HG02623 (cell line): ENCODE data around the gene GOLGA6L6.
"Not testable (repeated sequence)": the region's sequence is repeated elsewhere in the genome, so short reads cannot be mapped to it uniquely, and the experiment has no call there.

ENCODE experiments used
- ATAC-seq: cut with Tn5 transposase; IDR thresholded peaks from one replicate; pipeline ENCODE4 v1.9.1; 2021; ENCODE audit warnings: moderate library complexity; ENCODE audit not compliant: unreplicated experiment

Gene GOLGA6L6

GRCh38 chr15:20541700-20542099, at the start of gene GOLGA6L6:
Gene GOLGA6L6 (minus strand): TSS chr15:20541800. CDS start chr15:20541709, 91 bp downstream.
- ATAC-seq, result not testable (repeated sequence)

DNA sequence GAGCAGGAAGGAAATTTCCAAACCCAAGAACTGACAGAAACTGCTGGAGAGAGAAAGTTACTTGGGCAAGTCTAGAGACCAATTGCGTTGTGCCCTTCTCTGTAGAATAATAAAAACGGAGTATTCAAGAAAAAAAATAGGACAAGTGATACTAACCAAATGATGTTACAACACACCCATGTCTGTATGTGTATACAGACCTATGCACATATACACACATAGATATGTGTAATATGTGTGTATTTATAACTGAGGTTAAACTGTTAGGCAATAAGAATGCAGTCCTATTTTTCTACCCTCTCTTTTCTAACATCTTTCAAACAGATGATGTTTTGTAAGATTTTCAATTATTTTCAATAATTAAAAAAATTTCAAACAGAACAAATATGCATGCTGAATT, 48.5 kb upstream of the GOLGA6L6 start:
- not testable (repeated sequence) for ATAC-seq

GRCh38 chr15:20586821-20587220, 45.2 kb upstream of the GOLGA6L6 start:
- ATAC-seq, result not testable (repeated sequence)

GRCh38 chr15:20582726-20583115, 41.1 kb upstream of the GOLGA6L6 start:
- ATAC-seq, result not testable (repeated sequence)

GRCh38 chr15:20582109-20582725, 40.6 kb upstream of the GOLGA6L6 start:
- ATAC-seq, result not testable (repeated sequence)

DNA sequence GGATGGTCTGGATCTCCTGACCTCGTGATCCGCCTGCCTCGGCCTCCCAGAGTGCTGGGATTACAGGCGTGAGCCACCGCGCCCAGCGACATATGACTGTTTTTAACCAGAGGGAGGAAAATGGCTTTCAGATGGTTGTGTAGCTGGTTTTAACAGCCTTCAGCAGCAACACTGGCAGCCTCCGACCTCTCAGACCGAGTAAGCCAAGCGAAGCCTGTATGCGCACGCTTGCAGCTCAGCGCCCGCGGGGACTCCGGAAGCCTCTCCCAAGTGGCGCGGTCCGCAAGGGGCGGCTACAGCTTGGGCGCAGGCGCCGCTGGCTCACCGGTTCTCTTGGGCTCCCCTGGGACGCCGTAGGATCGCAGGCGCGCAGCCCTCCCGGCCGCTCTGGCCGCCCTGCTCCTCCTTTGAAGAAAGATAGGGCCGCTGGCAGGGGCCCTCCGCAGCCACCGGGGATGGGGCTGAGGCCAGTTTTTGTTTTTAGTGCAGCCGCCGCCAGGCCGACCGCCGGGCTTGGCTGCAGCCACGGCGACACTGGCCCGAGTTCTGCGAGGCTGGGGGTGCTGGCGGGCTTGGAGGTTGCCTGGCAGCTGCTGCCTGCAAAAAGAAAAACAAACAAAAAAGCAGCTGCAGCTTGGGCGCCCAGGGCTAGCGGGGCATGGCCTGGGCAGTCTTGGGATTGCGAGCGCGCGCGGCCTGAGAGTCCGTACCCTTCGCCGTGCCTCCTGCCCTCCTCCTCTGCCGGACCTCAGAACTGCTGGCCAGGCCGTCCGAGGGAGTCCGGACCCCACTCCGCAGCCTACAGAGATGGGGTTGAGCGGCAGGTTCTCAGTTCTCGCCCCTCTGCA, 39.9 kb upstream of the GOLGA6L6 start:
- not testable (repeated sequence) for ATAC-seq

DNA sequence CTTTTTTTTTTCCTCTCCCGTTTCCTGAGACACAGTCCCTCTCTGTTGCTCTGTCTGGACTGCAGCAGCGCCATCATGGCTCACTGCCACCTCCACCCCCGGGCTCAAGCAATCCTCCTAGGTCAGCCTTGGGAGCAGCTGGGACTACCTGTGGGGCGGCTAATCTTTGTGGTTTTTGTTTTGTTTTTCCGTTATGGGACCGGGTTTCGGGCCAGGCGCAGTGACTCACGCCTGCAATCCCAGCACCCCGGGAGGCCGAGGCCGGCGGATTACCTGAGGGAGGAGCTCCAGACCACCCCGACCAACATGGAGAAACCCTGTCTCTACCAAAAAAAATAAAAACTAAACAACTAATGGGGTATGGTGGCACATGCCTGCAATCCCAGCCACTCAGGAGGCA, 38.1 kb upstream of the GOLGA6L6 start:
- ATAC-seq, result not testable (repeated sequence)

DNA sequence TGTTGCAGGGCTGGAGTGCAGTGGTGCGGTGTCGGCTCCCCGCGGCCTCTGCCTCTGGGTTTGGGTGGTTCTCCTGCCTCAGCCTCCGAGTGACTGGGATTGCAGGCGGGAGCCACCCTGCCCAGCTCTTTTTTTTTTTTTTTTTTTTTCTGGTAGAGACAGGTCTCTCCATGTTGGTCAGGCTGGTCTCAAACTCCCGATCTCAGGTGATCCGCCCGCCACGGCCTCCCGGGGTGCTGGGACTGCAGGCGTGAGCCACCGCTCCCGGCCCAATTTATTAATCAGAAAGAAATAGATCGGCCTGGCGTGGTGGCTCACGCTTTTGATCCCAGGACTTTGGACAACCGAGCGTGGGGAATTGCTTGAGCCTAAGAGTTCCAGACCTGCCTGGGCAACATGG, 9.7 kb upstream of the GOLGA6L6 start:
- ATAC-seq, result not testable (repeated sequence)

DNA sequence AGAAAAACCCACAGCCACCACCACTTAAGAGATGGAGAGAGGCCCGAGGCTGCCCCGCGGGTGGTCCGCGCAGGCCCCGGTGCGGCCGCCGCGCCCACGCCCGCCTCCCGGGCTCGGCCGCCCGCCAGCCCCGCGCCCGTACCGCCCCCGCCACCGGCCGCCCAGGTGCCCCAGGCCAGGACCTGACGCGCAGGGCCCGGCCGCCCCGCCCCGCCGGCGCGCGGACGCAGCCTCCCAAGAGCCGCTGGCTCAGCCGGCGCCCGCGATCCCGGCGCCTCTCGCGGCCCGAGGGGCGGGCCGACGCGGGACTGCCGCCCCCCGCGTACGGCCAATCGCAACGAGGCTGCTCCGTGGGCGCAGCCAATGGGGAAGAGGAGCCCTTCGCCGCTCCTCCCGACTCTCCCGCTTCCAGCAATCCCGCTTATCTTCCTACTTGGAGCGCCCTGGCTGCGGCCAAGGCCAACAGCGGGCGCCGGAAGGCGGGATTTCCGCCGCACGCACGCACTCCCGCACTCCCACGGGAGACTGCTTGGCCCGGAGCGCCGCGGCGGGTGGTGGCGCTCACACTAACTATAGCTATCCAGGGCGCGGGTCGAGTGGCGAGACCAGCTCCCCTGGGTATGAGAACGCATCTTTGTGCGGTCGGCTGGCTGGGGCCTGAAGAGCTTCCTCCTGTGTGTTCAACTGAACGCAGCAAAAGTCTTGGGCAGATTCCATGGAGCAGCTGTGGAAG, 35.5 kb downstream of the GOLGA6L6 start:
- not testable (repeated sequence) for ATAC-seq

GRCh38 chr15:20502839-20503238, 38.8 kb downstream of the GOLGA6L6 start:
- not testable (repeated sequence) for ATAC-seq

- ATAC-seq, result not testable (repeated sequence)
Observed at GRCh38 chr15:20501512-20502222, 39.9 kb downstream of the GOLGA6L6 start.

- ATAC-seq, result not testable (repeated sequence)
Observed at GRCh38 chr15:20497781-20498180, 43.8 kb downstream of the GOLGA6L6 start.

GRCh38 chr15:20493035-20493434, 48.6 kb downstream of the GOLGA6L6 start:
- ATAC-seq, result not testable (repeated sequence)

DNA sequence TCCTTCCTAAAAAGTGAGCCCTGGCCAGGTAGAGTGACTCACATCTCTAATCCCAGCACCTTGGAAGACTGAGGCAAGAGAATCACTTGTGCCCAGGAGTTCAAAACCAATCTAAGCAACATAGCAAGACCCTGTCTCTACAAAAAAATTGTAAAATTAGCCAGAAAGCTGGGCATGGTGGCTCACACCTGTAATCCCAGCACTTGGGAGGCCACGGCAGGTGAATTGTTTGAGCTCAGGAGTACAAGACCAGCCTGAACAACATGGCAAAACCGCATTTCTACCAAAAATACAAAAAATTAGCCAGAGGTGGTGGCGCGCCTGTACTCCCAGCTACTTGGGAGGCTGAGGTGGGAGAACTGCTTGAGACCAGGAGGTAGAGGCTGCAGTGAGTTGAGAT, 49.0 kb downstream of the GOLGA6L6 start:
- ATAC-seq, result not testable (repeated sequence)

DNA sequence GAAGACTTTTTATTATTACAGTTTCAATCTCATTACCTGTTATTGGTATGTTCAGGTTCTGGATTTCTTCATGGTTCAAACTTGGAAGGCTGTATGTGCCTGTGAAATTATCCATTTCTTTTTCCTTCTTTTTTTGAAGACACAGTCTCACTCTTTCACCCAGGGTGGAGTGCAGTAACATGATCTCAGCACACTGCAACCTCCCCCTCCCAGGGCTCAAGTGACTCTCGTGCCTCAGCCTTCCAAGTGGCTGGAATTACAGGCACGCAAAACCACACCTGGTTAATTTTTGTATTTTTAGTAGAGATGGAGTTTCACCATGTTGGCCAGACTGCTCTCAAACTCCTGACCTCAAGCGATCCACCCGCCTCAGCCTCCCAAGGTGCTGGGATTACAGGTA, 52.3 kb downstream of the GOLGA6L6 start:
- ATAC-seq, result not testable (repeated sequence)
